K562 (cell line): ENCODE results near the gene NPAS1. TPM values are rescaled to one million over a fixed set of nuclear protein-coding genes. Genes with fewer than 3 reads are reported as not detected.
A peak's percentile ranks its signal among the peaks of the same experiment; 100 is the strongest.

Experiments
- ATAC-seq: fragments of 200-7000 bp; cut with Tn5 transposase; 3 replicates; pipeline ENCODE4 v1.9.1; 2020; ENCODE audit warnings: moderate library complexity
- BruUV-seq: library from RNA; stranded (reverse); fragments of 400-500 nt; replicated peaks from 2 replicates; lab custom pipeline; 2021; lab: Mats Ljungman, UMichigan
- CTCF ChIA-PET: fragments of 300-600 bp; formaldehyde crosslinking; extraction: SDS; loops from one replicate; lab custom pipeline; 2021; ENCODE audit warnings: low intra/inter-chr PET ratio; lab: Yijun Ruan, JAX
- POLR2A ChIA-PET: fragments of 300-600, 350-650 bp; sonication (Branson Sonifier 250); formaldehyde crosslinking; extraction: SDS; loops from one replicate; lab custom pipeline; 2021; ENCODE audit warnings: antibody characterized with exemption, inconsistent platforms; lab: Yijun Ruan, JAX
- DNase-seq, 4 experiments: peaks; one replicate each; pipeline versions ENCODE4 v3.0.0 to v3.0.0-alpha.2; 2011 to 2018; ENCODE audit warnings: low spot score in 3 of 4, mixed read lengths in 3 of 4; ENCODE audit errors: extremely low read depth in 1 of 4
- FAIRE-seq: peaks from 2 replicates; lab custom pipeline; 2011; peaks lifted over from hg19 to GRCh38; lab: Jason Lieb, UNC
- H2AFZ ChIP-seq: 2 replicates; pipeline ENCODE4 v1.6.0; 2011; ENCODE audit warnings: low read depth, low read length, control low read depth, inconsistent platforms
- H3K27ac ChIP-seq: fragments of 200-600 bp; 3 replicates; pipeline ENCODE4 v1.8.0; 2011; ENCODE audit warnings: low read depth, mild to moderate bottlenecking, control low read depth, inconsistent platforms, low read length, moderate library complexity, mixed read lengths; ENCODE audit errors: extremely low read depth
- H3K27me3 ChIP-seq, 2 experiments: fragments of 300-600 bp in 1 of 2; 2 replicates in 1 of 2; 3 replicates in 1 of 2; pipeline versions ENCODE4 v1.6.0 to v1.8.0; 2011; ENCODE audit warnings: inconsistent platforms in 2 of 2, low read length in 2 of 2, mild to moderate bottlenecking in 1 of 2, mixed read lengths in 1 of 2, moderate library complexity in 1 of 2; ENCODE audit not compliant: control insufficient read depth in 2 of 2, insufficient read depth in 2 of 2
- H3K36me3 ChIP-seq: fragments of 300-600 bp; 3 replicates; pipeline ENCODE4 v1.8.0; 2011; ENCODE audit warnings: mild to moderate bottlenecking, low read length, inconsistent platforms; ENCODE audit not compliant: control insufficient read depth, insufficient read depth
- H3K4me1 ChIP-seq, 2 experiments: fragments of 200-600 bp in 1 of 2; replicated peaks in 1 of 2; 2 replicates in 1 of 2; 3 replicates in 1 of 2; pipeline versions ENCODE4 v1.5.1 to v1.8.0; 2011; ENCODE audit warnings: inconsistent platforms in 2 of 2, low read length in 2 of 2, mild to moderate bottlenecking in 1 of 2, mixed read lengths in 1 of 2, moderate library complexity in 1 of 2; ENCODE audit not compliant: control insufficient read depth in 2 of 2, insufficient read depth in 2 of 2
- H3K4me2 ChIP-seq: 2 replicates; pipeline ENCODE4 v1.6.1; 2011; ENCODE audit warnings: low read length, control low read depth, inconsistent platforms, mixed read lengths; ENCODE audit not compliant: insufficient read depth
- H3K4me3 ChIP-seq: fragments of 200-600 bp; sonication (generic), shearing (Covaris generic); 2 replicates; pipeline ENCODE4 v1.5.1; 2016; ENCODE audit warnings: control low read depth, inconsistent platforms
- H3K79me2 ChIP-seq: fragments of 200-600 bp; 3 replicates; pipeline ENCODE4 v1.8.0; 2011; ENCODE audit warnings: low read length, inconsistent platforms; ENCODE audit not compliant: control insufficient read depth, insufficient read depth
- H3K9ac ChIP-seq, 2 experiments: 2 replicates each; pipeline versions ENCODE4 v1.6.0 to v1.6.1; 2011; ENCODE audit warnings: low read depth in 2 of 2, low read length in 2 of 2, control low read depth in 1 of 2, inconsistent platforms in 1 of 2, mild to moderate bottlenecking in 1 of 2, mixed read lengths in 1 of 2; ENCODE audit not compliant: insufficient read depth in 1 of 2
- H3K9me1 ChIP-seq: one replicate; pipeline ENCODE4 v1.6.0; 2011; ENCODE audit warnings: inconsistent platforms, mild to moderate bottlenecking, low read length, moderate library complexity; ENCODE audit not compliant: control insufficient read depth, insufficient read depth
- H3K9me3 ChIP-seq: replicated peaks from 2 replicates; pipeline ENCODE4 v1.5.1; 2011; ENCODE audit warnings: low read depth, low read length, inconsistent platforms; ENCODE audit not compliant: control insufficient read depth, insufficient read depth
- H4K20me1 ChIP-seq: replicated peaks from 2 replicates; pipeline ENCODE4 v1.6.1; 2011; ENCODE audit warnings: low read length, inconsistent platforms, mixed read lengths; ENCODE audit not compliant: control insufficient read depth, insufficient read depth
- KDM1A ChIP-seq, 2 experiments: fragments of 450-650 bp; IDR thresholded peaks; 2 replicates each; pipeline ENCODE4 v1.6.1; 2016; ENCODE audit warnings: mild to moderate bottlenecking in 2 of 2
- POLR2G ChIP-seq: fragments of 200-400 bp; formaldehyde crosslinking; IDR thresholded peaks from 2 replicates; pipeline ENCODE4 v1.6.1; 2017; ENCODE audit warnings: low read depth, mild to moderate bottlenecking, antibody characterized with exemption, low read length, moderate library complexity
- POU5F1 ChIP-seq: fragments of 150-350 bp; IDR thresholded peaks from 2 replicates; pipeline ENCODE4 v1.6.1; 2014; ENCODE audit warnings: borderline replicate concordance, low read length, low read depth, mild to moderate bottlenecking; ENCODE audit not compliant: partially characterized antibody
- WGBS: fragments of 100-300 bp; shearing (Covaris generic); methylation state at CpG from one replicate; pipeline ENCODE4 v1.1.6; 2016; ENCODE audit warnings: low coverage, mixed read lengths; ENCODE audit not compliant: insufficient coverage; ENCODE audit errors: missing lambda C conversion rate; 5-methylcytosine and 5-hydroxymethylcytosine counted together
- in situ Hi-C: fragments of 300-500 bp; cut with MboI; formaldehyde crosslinking; loops from 4 replicates; pipeline ENCODE4 v1.15.0; 2018; ENCODE audit warnings: inconsistent platforms, mixed read lengths
- intact Hi-C: fragments of 100-400 bp; cut with micrococcal nuclease; formaldehyde crosslinking; loops from 2 replicates; pipeline ENCODE4 v1.14.2; 2022
- polyA plus RNA-seq, 8 experiments: library from polyadenylated mRNA; depleted of rRNA in 4 of 8; stranded (reverse) in 5 of 8; unstranded in 3 of 8; fragments of >200 nt; fragmentation: Nextera tagmentation in 2 of 8; fragmentation: Illumina TruSeq in 1 of 8; extraction: Ambion mirVana in 2 of 8; extraction: Trizol in 1 of 8; gene quantifications; 2 replicates each; pipeline versions ENCODE4 v1.2.1 to v1.2.3, GENCODE V29; 2011 to 2014; ENCODE audit warnings: inconsistent platforms in 1 of 8, missing spikeins in 1 of 8
- total RNA-seq, 7 experiments: library from RNA; depleted of rRNA in 6 of 7; stranded (reverse); fragments of >200 nt in 6 of 7; fragmentation: Illumina TruSeq in 2 of 7; extraction: Trizol in 2 of 7; gene quantifications; 2 replicates each; pipeline versions ENCODE4 v1.2.1 to v1.2.3, GENCODE V29; 2011 to 2021; ENCODE audit warnings: low replicate concordance in 1 of 7

NPAS1 gene
- total and polyA plus RNA-seq, 9 of the 15 experiments (the other 6 are each of a cell fraction or from before 2014, with no cell fraction given) = 0.58 to 5.3 (median 2.0) TPM; not detected in 2

- TF ChIP-seq POLR2G (peak; percentile 40; the same call in 1 of the 2 replicates), KDM1A (IDR thresholded peaks at IDR 0.05) (no peak)
- TF ChIP-seq, all 486 proteins: peak for 1
- peaks cover 0 to 17% of the 10 kb centered on the region in 2 experiments; a peak in 2 of 5 replicates for H3K4me1 ChIP-seq
- H3K27me3 ChIP-seq = no peaks in the 10 kb centered on the region
- no peak overlapping the region for H3K4me3 ChIP-seq
- no peak overlapping the region for H3K27ac ChIP-seq
- H3K36me3 ChIP-seq = peaks cover 31% of the 10 kb centered on the region; the same call in 2 of the 3 replicates
- no peak overlapping the region for H3K9ac ChIP-seq
- no peak overlapping the region for H3K4me2 ChIP-seq
- intact Hi-C loops = no loop called here
- DNase-seq = no peak
- H3K9me3 ChIP-seq = no peaks in the 10 kb centered on the region
- no peak for ATAC-seq
- no TSS peak for BruUV-seq
- ChIA-PET POLR2A (no interaction called here), CTCF (no interaction called here)
- H3K9me1 ChIP-seq = no peaks in the 10 kb centered on the region
- H4K20me1 ChIP-seq = no peaks in the 10 kb centered on the region
- no peak overlapping the region for H2AFZ ChIP-seq
- H3K79me2 ChIP-seq = no peaks in the 10 kb centered on the region
- 84% methylated on average over 12 of the region's 14 CpGs for WGBS
- FAIRE-seq = no peak
- in situ Hi-C loops = loop anchor here (10.0 kb wide), 1 partner anchor 245 kb away; no protein-coding TSS in a partner anchor
These were observed 19.8 kb upstream of the NPAS1 start for GRCh38 chr19:46999878-47000277.

- 97% methylated on average over 14 of the region's 18 CpGs for WGBS
- Histone ChIP-seq H3K27ac (no peak overlapping the region), H3K79me2 (no peaks in the 10 kb centered on the region)
- DNase-seq = no peak
- no peak for TF ChIP-seq POU5F1
- TF ChIP-seq, all 486 proteins: peak for 0
- Histone ChIP-seq H3K9ac (no peak overlapping the region; a peak in 1 of 4 replicates), H3K9me3 (no peaks in the 10 kb centered on the region), H2AFZ (no peak overlapping the region), H3K4me3 (no peak overlapping the region), H3K9me1 (no peaks in the 10 kb centered on the region), H4K20me1 (no peaks in the 10 kb centered on the region), H3K4me1 (peaks cover 5 to 22% of the 10 kb centered on the region in 2 experiments), H3K36me3 (peaks cover 31% of the 10 kb centered on the region; the same call in 2 of the 3 replicates), H3K4me2 (no peak overlapping the region), H3K27me3 (no peaks in the 10 kb centered on the region)
- ChIA-PET CTCF (no interaction called here), POLR2A (interaction anchor here (1.1 kb wide), 1 partner anchor 23 kb away, joined by 3 read pairs; no protein-coding TSS in a partner anchor)
- ATAC-seq (no peak), FAIRE-seq (no peak)
- intact Hi-C loops (no loop called here), in situ Hi-C loops (no loop called here)
- no TSS peak for BruUV-seq
These were observed 19.3 kb upstream of the NPAS1 start for GRCh38 chr19:47000373-47000772.
